Mesothelial cell of epicardium (in vitro differentiated cells): ENCODE measurements around the gene ATP1B2. TPM values are rescaled to one million over a fixed set of nuclear protein-coding genes. Genes with fewer than 3 reads are reported as not detected.

Experiments used
- DNase-seq, 2 experiments: peaks; one replicate each; pipeline ENCODE4 v3.0.0; 2021; ENCODE audit warnings: low spot score in 2 of 2; ENCODE audit not compliant: unreplicated experiment in 2 of 2
- H3K27ac Mint-ChIP-seq: 2 replicates; pipeline ENCODE4 v1.8.0; 2021; ENCODE audit warnings: mixed read lengths
- H3K27me3 Mint-ChIP-seq: 2 replicates; pipeline ENCODE4 v1.8.0; 2021; ENCODE audit warnings: low read depth, mixed read lengths
- H3K36me3 Mint-ChIP-seq: 2 replicates; pipeline ENCODE4 v1.8.0; 2021; ENCODE audit warnings: mixed read lengths
- H3K4me1 Mint-ChIP-seq: 2 replicates; pipeline ENCODE4 v1.8.0; 2021; ENCODE audit warnings: mixed read lengths
- H3K4me3 Mint-ChIP-seq: 2 replicates; pipeline ENCODE4 v1.8.0; 2021; ENCODE audit warnings: mild to moderate bottlenecking, moderate library complexity, mixed read lengths
- H3K9me3 Mint-ChIP-seq: 2 replicates; pipeline ENCODE4 v1.8.0; 2021; ENCODE audit warnings: mixed read lengths
- total RNA-seq: library from RNA; stranded (reverse); gene quantifications from 3 replicates; pipeline ENCODE4 v1.2.1, GENCODE V29; 2021
- TF ChIP-seq, protein P1 (sequence below): fragments of 200-600 bp; sonication (generic); IDR thresholded peaks from one replicate; pipeline ENCODE4 v1.5.0; 2021; ENCODE audit warnings: antibody characterized with exemption; ENCODE audit not compliant: unreplicated experiment

The ATP1B2 gene
- total RNA-seq, 1 donor from 2014 or later, result 10.2 TPM

- DNase-seq, result no peak
- TF ChIP-seq, protein P1, sequence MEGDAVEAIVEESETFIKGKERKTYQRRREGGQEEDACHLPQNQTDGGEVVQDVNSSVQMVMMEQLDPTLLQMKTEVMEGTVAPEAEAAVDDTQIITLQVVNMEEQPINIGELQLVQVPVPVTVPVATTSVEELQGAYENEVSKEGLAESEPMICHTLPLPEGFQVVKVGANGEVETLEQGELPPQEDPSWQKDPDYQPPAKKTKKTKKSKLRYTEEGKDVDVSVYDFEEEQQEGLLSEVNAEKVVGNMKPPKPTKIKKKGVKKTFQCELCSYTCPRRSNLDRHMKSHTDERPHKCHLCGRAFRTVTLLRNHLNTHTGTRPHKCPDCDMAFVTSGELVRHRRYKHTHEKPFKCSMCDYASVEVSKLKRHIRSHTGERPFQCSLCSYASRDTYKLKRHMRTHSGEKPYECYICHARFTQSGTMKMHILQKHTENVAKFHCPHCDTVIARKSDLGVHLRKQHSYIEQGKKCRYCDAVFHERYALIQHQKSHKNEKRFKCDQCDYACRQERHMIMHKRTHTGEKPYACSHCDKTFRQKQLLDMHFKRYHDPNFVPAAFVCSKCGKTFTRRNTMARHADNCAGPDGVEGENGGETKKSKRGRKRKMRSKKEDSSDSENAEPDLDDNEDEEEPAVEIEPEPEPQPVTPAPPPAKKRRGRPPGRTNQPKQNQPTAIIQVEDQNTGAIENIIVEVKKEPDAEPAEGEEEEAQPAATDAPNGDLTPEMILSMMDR, result no peak
- peaks cover 22% of the 10 kb centered on the region for H3K36me3 Mint-ChIP-seq
- no peaks in the 10 kb centered on the region for H3K27me3 Mint-ChIP-seq
- no peaks in the 10 kb centered on the region for H3K9me3 Mint-ChIP-seq
- H3K4me3 Mint-ChIP-seq, result no peak overlapping the region
- no peak overlapping the region for H3K27ac Mint-ChIP-seq
- H3K4me1 Mint-ChIP-seq, result no peaks in the 10 kb centered on the region
These were observed 17.1 kb downstream of the ATP1B2 start for GRCh38 chr17:7667656-7668406.

DNA sequence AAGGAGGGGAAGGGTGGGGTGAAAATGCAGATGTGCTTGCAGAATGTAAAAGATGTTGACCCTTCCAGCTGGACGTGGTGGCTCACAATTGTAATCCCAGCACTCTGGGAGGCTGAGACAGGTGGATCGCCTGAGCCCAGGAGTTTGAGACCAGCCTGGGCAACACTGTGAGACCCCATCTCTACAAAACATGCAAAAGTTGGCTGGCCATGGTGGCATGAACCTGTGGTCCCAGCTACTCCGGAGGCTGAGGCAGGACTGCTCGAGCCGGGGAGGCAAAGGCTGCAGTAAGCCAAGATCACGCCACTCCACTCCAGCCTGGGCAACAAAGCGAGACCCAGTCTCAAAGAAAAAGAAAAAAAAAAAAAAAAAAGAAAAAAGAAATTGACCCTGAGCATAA lies 17.8 kb downstream of the ATP1B2 start:
- TF ChIP-seq, protein P1, result no peak
- Mint-ChIP-seq H3K27ac (no peak overlapping the region), H3K36me3 (peaks cover 27% of the 10 kb centered on the region), H3K9me3 (peaks cover 4% of the 10 kb centered on the region), H3K4me1 (no peaks in the 10 kb centered on the region), H3K27me3 (no peaks in the 10 kb centered on the region), H3K4me3 (no peak overlapping the region)
- DNase-seq, result no peak

DNA sequence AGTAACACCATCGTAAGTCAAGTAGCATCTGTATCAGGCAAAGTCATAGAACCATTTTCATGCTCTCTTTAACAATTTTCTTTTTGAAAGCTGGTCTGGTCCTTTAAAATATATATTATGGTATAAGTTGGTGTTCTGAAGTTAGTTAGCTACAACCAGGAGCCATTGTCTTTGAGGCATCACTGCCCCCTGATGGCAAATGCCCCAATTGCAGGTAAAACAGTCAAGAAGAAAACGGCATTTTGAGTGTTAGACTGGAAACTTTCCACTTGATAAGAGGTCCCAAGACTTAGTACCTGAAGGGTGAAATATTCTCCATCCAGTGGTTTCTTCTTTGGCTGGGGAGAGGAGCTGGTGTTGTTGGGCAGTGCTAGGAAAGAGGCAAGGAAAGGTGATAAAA lies 22.5 kb downstream of the ATP1B2 start:
- no peak for DNase-seq
- TF ChIP-seq, protein P1, result peak; percentile 22
- Mint-ChIP-seq H3K4me3 (no peak overlapping the region), H3K36me3 (peaks cover 39% of the 10 kb centered on the region), H3K27ac (no peak overlapping the region), H3K4me1 (no peaks in the 10 kb centered on the region), H3K9me3 (peaks cover 9% of the 10 kb centered on the region), H3K27me3 (no peaks in the 10 kb centered on the region)

DNA sequence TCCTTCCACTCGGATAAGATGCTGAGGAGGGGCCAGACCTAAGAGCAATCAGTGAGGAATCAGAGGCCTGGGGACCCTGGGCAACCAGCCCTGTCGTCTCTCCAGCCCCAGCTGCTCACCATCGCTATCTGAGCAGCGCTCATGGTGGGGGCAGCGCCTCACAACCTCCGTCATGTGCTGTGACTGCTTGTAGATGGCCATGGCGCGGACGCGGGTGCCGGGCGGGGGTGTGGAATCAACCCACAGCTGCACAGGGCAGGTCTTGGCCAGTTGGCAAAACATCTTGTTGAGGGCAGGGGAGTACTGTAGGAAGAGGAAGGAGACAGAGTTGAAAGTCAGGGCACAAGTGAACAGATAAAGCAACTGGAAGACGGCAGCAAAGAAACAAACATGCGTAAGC lies 24.2 kb downstream of the ATP1B2 start:
- Mint-ChIP-seq H3K4me3 (no peak overlapping the region), H3K27ac (no peak overlapping the region), H3K9me3 (peaks cover 9% of the 10 kb centered on the region), H3K4me1 (no peaks in the 10 kb centered on the region), H3K36me3 (peaks cover 38% of the 10 kb centered on the region), H3K27me3 (no peaks in the 10 kb centered on the region)
- TF ChIP-seq, protein P1, result no peak
- no peak for DNase-seq

DNA sequence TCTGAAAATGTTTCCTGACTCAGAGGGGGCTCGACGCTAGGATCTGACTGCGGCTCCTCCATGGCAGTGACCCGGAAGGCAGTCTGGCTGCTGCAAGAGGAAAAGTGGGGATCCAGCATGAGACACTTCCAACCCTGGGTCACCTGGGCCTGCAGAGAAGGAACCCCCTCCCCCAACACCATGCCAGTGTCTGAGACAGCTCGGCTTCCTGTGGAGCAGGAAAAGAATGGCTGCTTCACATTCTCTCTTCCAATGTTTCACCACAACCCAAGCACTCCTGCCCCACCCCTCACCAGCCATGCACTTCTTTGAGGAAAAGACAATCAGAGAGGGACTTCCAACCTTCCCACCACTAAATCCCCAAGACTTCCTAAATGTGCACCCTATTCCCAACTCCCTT lies 25.8 kb downstream of the ATP1B2 start:
- H3K36me3 Mint-ChIP-seq, result peaks cover 32% of the 10 kb centered on the region
- TF ChIP-seq, protein P1, result no peak
- H3K4me1 Mint-ChIP-seq, result no peaks in the 10 kb centered on the region
- H3K9me3 Mint-ChIP-seq, result peaks cover 9% of the 10 kb centered on the region
- H3K27me3 Mint-ChIP-seq, result no peaks in the 10 kb centered on the region
- DNase-seq, result no peak
- H3K27ac Mint-ChIP-seq, result no peak overlapping the region
- no peak overlapping the region for H3K4me3 Mint-ChIP-seq
